HEK293 (cell line): ENCODE data around the gene OGDHL.
"Not testable (repeated sequence)": the region's sequence is repeated elsewhere in the genome, so short reads cannot be mapped to it uniquely, and the experiment has no call there.

Experiments used
- CTCF ChIA-PET: fragments of 350-600 bp; formaldehyde crosslinking; extraction: SDS; loops from one replicate; lab custom pipeline; 2021; ENCODE audit warnings: antibody characterized with exemption; lab: Yijun Ruan, JAX
- POLR2A ChIA-PET: fragments of 300-600 bp; formaldehyde crosslinking; extraction: SDS; loops from one replicate; lab custom pipeline; 2020; ENCODE audit warnings: antibody characterized with exemption, inconsistent platforms; lab: Yijun Ruan, JAX
- H3K27ac ChIP-seq: fragments of 200-500 bp; sonication (Bioruptor generic); 2 replicates; pipeline ENCODE4 v1.5.1; 2014; ENCODE audit warnings: low read depth, low read length, control low read depth, inconsistent platforms; ENCODE audit errors: extremely low read depth
- H3K36me3 ChIP-seq, 2 experiments: fragments of 200-500 bp in 1 of 2; sonication (Bioruptor generic) in 1 of 2; 1 replicate in 1 of 2; 2 replicates in 1 of 2; pipeline ENCODE4 v1.5.1; 2014 to 2017; ENCODE audit warnings: inconsistent platforms in 2 of 2, low read length in 2 of 2; ENCODE audit not compliant: control insufficient read depth in 2 of 2, insufficient read depth in 1 of 2
- H3K4me1 ChIP-seq: fragments of 200-500 bp; sonication (Bioruptor generic); 2 replicates; pipeline ENCODE4 v1.5.1; 2014; ENCODE audit warnings: mild to moderate bottlenecking, low read length, inconsistent platforms; ENCODE audit not compliant: control insufficient read depth, insufficient read depth
- H3K4me3 ChIP-seq: 2 replicates; pipeline ENCODE4 v1.5.1; 2011; ENCODE audit warnings: low read depth, mild to moderate bottlenecking, control low read depth, low read length, moderate library complexity
- H3K9me3 ChIP-seq: fragments of 200-500 bp; sonication (Bioruptor generic); 2 replicates; pipeline ENCODE4 v1.5.1; 2014; ENCODE audit warnings: low read depth, low read length, inconsistent platforms; ENCODE audit not compliant: control insufficient read depth, insufficient read depth
- KLF16 ChIP-seq: fragments of 450-650 bp; formaldehyde crosslinking; IDR thresholded peaks from 2 replicates; pipeline ENCODE4 v1.5.1; 2017; ENCODE audit warnings: missing biosample characterization, missing genetic modification characterization
- SETDB1 ChIP-seq: IDR thresholded peaks from one replicate; pipeline ENCODE4 v1.6.1; 2017; ENCODE audit warnings: mild to moderate bottlenecking, low read length, moderate library complexity, mixed read lengths; ENCODE audit not compliant: insufficient read length
- SP3 ChIP-seq: fragments of 450-650 bp; formaldehyde crosslinking; IDR thresholded peaks from 2 replicates; pipeline ENCODE4 v1.5.1; 2016; ENCODE audit warnings: missing biosample characterization, missing genetic modification characterization
- ZFP69B ChIP-seq: fragments of 450-650 bp; formaldehyde crosslinking; IDR thresholded peaks from 2 replicates; pipeline ENCODE4 v1.5.1; 2016; ENCODE audit warnings: missing biosample characterization, missing genetic modification characterization
- ZNF155 ChIP-seq: fragments of 450-650 bp; formaldehyde crosslinking; IDR thresholded peaks from 2 replicates; pipeline ENCODE4 v1.5.1; 2016; ENCODE audit warnings: missing biosample characterization, missing genetic modification characterization
- ZNF37A ChIP-seq: fragments of 450-650 bp; IDR thresholded peaks from 2 replicates; pipeline ENCODE4 v1.5.1; 2018; ENCODE audit warnings: missing biosample characterization, missing genetic modification characterization
- ZNF391 ChIP-seq: fragments of 450-650 bp; formaldehyde crosslinking; IDR thresholded peaks from 2 replicates; pipeline ENCODE4 v1.5.1; 2016; ENCODE audit warnings: low read depth, missing biosample characterization, missing genetic modification characterization, borderline replicate concordance
- ZNF514 ChIP-seq: fragments of 450-650 bp; formaldehyde crosslinking; IDR thresholded peaks from 2 replicates; pipeline ENCODE4 v1.5.1; 2016; ENCODE audit warnings: missing biosample characterization, missing genetic modification characterization
- ZNF623 ChIP-seq: fragments of 450-650 bp; formaldehyde crosslinking; IDR thresholded peaks from 2 replicates; pipeline ENCODE4 v1.5.1; 2016; ENCODE audit warnings: missing biosample characterization, missing genetic modification characterization
- ZNF776 ChIP-seq: fragments of 450-650 bp; formaldehyde crosslinking; IDR thresholded peaks from 2 replicates; pipeline ENCODE4 v1.5.0; 2017; ENCODE audit warnings: missing biosample characterization, missing genetic modification characterization, borderline replicate concordance
- ZNF777 ChIP-seq: fragments of 450-650 bp; formaldehyde crosslinking; IDR thresholded peaks from 2 replicates; pipeline ENCODE4 v1.5.1; 2017; ENCODE audit warnings: missing biosample characterization, missing genetic modification characterization, borderline replicate concordance
- TF ChIP-seq, protein P1 (sequence below): fragments of 450-650 bp; IDR thresholded peaks from 2 replicates; pipeline ENCODE4 v1.5.1; 2018; ENCODE audit warnings: missing biosample characterization, mild to moderate bottlenecking, missing genetic modification characterization
- TF ChIP-seq, protein P2 (sequence below): fragments of 450-650 bp; formaldehyde crosslinking; IDR thresholded peaks from 2 replicates; pipeline ENCODE4 v1.5.1; 2016; ENCODE audit warnings: missing biosample characterization, missing genetic modification characterization
- TF ChIP-seq, protein P3 (sequence below): fragments of 450-650 bp; formaldehyde crosslinking; conservative IDR thresholded peaks from 2 replicates; pipeline ENCODE4 v1.5.1; 2016; ENCODE audit warnings: low read depth, missing biosample characterization, missing genetic modification characterization
- TF ChIP-seq, protein P4 (sequence below): fragments of 450-650 bp; formaldehyde crosslinking; IDR thresholded peaks from 2 replicates; pipeline ENCODE4 v1.5.1; 2017; ENCODE audit warnings: missing biosample characterization, missing genetic modification characterization
- TF ChIP-seq, protein P5 (sequence below): fragments of 450-650 bp; formaldehyde crosslinking; IDR thresholded peaks from 2 replicates; pipeline ENCODE4 v1.5.0; 2017; ENCODE audit warnings: missing biosample characterization, missing genetic modification characterization, borderline replicate concordance

OGDHL gene

DNA sequence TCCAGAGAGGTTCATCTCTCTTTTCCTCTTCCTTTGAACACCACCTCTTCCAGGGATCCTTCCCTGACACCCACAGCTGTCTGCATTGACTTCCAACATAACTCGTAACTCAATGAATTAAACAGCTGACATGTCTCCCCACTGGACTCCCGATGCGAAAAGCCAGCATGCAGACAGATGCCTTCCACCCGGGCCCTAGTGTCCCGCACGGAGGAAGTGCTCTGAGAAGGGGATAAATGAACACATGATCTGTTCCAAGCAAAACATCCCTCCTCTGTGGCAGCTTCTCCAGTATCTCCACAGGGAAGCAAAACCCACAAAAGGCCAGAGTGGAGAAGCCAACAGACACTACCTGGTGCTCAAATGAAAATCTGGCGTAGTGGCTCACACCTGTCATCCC, 28.3 kb downstream of the OGDHL start (continued):
- TF ChIP-seq, protein P1, sequence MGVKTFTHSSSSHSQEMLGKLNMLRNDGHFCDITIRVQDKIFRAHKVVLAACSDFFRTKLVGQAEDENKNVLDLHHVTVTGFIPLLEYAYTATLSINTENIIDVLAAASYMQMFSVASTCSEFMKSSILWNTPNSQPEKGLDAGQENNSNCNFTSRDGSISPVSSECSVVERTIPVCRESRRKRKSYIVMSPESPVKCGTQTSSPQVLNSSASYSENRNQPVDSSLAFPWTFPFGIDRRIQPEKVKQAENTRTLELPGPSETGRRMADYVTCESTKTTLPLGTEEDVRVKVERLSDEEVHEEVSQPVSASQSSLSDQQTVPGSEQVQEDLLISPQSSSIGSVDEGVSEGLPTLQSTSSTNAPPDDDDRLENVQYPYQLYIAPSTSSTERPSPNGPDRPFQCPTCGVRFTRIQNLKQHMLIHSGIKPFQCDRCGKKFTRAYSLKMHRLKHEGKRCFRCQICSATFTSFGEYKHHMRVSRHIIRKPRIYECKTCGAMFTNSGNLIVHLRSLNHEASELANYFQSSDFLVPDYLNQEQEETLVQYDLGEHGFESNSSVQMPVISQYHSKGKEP (tag by site-specific recombination): no peak
- TF ChIP-seq, protein P2, sequence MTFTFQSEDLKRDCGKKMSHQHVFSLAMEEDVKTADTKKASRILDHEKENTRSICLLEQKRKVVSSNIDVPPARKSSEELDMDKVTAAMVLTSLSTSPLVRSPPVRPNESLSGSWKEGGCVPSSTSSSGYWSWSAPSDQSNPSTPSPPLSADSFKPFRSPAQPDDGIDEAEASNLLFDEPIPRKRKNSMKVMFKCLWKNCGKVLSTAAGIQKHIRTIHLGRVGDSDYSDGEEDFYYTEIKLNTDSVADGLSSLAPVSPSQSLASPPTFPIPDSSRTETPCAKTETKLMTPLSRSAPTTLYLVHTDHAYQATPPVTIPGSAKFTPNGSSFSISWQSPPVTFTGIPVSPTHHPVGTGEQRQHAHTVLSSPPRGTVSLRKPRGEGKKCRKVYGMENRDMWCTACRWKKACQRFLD: no peak
- TF ChIP-seq ZNF777 (tag by site-specific recombination) (no peak), ZNF514 (tag by site-specific recombination) (no peak), ZNF391 (tag by site-specific recombination) (no peak)
- TF ChIP-seq, protein P3, sequence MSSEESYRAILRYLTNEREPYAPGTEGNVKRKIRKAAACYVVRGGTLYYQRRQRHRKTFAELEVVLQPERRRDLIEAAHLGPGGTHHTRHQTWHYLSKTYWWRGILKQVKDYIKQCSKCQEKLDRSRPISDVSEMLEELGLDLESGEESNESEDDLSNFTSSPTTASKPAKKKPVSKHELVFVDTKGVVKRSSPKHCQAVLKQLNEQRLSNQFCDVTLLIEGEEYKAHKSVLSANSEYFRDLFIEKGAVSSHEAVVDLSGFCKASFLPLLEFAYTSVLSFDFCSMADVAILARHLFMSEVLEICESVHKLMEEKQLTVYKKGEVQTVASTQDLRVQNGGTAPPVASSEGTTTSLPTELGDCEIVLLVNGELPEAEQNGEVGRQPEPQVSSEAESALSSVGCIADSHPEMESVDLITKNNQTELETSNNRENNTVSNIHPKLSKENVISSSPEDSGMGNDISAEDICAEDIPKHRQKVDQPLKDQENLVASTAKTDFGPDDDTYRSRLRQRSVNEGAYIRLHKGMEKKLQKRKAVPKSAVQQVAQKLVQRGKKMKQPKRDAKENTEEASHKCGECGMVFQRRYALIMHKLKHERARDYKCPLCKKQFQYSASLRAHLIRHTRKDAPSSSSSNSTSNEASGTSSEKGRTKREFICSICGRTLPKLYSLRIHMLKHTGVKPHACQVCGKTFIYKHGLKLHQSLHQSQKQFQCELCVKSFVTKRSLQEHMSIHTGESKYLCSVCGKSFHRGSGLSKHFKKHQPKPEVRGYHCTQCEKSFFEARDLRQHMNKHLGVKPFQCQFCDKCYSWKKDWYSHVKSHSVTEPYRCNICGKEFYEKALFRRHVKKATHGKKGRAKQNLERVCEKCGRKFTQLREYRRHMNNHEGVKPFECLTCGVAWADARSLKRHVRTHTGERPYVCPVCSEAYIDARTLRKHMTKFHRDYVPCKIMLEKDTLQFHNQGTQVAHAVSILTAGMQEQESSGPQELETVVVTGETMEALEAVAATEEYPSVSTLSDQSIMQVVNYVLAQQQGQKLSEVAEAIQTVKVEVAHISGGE (tag by site-specific recombination): no peak

DNA sequence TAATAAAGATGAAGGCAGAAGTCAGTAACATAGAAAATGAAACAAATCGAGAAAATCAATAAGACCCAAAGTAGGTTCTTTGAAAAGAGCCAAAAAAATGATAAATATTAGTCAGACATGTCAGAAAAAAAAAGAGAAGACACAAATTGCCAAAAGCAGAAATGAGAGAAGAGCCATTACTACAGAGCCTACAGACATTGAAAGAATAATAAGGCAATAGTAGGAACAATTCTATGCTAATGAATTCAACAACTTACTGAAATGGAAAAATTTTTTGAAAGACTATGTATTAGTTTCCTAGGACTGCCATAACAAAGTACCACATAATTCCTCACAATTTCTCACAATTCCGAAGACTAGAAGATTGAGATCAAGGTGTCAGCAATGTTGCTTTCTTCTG, 35.5 kb downstream of the OGDHL start:
- Histone ChIP-seq H3K9me3 (peaks cover 3% of the 10 kb centered on the region), H3K36me3 (no peaks in the 10 kb centered on the region), H3K4me1 (no peaks in the 10 kb centered on the region), H3K4me3 (no peak overlapping the region), H3K27ac (no peak overlapping the region)
- CTCF ChIA-PET: no interaction called here
- POLR2A ChIA-PET: no interaction called here
- TF ChIP-seq ZNF155 (tag by site-specific recombination) (no peak), SETDB1 (peak; percentile 81)

DNA sequence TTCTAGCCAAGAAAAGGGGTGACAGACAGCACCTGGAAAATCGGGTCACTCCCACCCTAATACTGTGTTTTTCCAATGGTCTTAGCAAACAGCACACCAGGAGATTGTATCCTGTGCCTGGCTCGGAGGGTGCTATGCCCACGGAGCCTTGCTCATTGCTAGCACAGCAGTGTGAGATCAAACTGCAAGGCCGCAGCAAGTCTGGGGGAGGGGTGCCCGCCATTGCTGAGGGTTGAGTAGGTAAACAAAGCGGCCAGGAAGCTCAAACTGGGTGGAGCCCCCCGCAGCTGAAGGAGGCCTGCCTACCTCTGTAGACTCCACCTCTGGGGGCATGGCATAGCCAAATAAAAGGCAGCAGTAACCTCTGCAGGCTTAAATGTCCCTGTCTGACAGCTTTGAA, 47.0 kb downstream of the OGDHL start:
- H3K4me1 ChIP-seq, CTCF ChIA-PET, H3K27ac ChIP-seq, H3K36me3 ChIP-seq, POLR2A ChIA-PET, H3K9me3 ChIP-seq, H3K4me3 ChIP-seq: not testable (repeated sequence)

DNA sequence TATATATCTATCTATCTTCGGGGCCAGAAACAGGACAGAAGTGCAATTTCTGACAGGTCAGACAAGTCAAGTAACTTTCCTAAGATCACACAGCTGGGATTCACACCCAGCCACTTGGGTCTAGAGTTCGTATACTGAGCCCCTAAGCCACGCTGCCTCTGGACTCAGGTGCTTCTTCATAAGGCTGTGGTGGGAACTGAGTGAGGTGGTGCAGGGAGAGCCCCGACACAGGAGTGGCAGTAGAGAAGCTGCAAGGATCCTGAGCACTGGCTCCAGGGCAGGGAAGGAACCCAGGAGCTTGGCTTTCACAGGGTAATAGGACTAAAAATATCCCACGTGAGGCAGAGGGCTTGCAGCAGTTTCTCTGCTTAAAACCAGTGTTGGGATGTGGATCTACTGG, 48.9 kb downstream of the OGDHL start:
- POLR2A ChIA-PET: no interaction called here
- Histone ChIP-seq H3K36me3 (no peaks in the 10 kb centered on the region), H3K27ac (no peak overlapping the region), H3K4me3 (no peak overlapping the region), H3K4me1 (no peaks in the 10 kb centered on the region)
- no peak for TF ChIP-seq KLF16
- TF ChIP-seq, protein P4, sequence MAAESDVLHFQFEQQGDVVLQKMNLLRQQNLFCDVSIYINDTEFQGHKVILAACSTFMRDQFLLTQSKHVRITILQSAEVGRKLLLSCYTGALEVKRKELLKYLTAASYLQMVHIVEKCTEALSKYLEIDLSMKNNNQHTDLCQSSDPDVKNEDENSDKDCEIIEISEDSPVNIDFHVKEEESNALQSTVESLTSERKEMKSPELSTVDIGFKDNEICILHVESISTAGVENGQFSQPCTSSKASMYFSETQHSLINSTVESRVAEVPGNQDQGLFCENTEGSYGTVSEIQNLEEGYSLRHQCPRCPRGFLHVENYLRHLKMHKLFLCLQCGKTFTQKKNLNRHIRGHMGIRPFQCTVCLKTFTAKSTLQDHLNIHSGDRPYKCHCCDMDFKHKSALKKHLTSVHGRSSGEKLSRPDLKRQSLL (tag by site-specific recombination): no peak
- TF ChIP-seq, protein P5, sequence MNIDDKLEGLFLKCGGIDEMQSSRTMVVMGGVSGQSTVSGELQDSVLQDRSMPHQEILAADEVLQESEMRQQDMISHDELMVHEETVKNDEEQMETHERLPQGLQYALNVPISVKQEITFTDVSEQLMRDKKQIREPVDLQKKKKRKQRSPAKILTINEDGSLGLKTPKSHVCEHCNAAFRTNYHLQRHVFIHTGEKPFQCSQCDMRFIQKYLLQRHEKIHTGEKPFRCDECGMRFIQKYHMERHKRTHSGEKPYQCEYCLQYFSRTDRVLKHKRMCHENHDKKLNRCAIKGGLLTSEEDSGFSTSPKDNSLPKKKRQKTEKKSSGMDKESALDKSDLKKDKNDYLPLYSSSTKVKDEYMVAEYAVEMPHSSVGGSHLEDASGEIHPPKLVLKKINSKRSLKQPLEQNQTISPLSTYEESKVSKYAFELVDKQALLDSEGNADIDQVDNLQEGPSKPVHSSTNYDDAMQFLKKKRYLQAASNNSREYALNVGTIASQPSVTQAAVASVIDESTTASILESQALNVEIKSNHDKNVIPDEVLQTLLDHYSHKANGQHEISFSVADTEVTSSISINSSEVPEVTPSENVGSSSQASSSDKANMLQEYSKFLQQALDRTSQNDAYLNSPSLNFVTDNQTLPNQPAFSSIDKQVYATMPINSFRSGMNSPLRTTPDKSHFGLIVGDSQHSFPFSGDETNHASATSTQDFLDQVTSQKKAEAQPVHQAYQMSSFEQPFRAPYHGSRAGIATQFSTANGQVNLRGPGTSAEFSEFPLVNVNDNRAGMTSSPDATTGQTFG (tag by site-specific recombination): no peak
- TF ChIP-seq ZFP69B (tag by site-specific recombination): no peak
- no peak for TF ChIP-seq ZNF37A
- TF ChIP-seq ZNF623 (tag by site-specific recombination): no peak
- TF ChIP-seq SP3 (tag by site-specific recombination): no peak
- TF ChIP-seq ZNF776 (tag by site-specific recombination): no peak
- TF ChIP-seq, all 188 proteins: peak for 0
- CTCF ChIA-PET: no interaction called here
- no peaks in the 10 kb centered on the region for H3K9me3 ChIP-seq
